Left cardiac atrium (tissue), 4 donors: ENCODE measurements around the gene FAM83B. TPM values are rescaled to one million over a fixed set of nuclear protein-coding genes. Genes with fewer than 3 reads are reported as not detected.
A peak's percentile ranks its signal among the peaks of the same experiment; 100 is the strongest.
"Not testable (repeated sequence)": the region's sequence is repeated elsewhere in the genome, so short reads cannot be mapped to it uniquely, and the experiment has no call there.

ENCODE experiments used
- ATAC-seq, 2 donors: fragments of 200-7000 bp; cut with Tn5 transposase; one replicate each; pipeline ENCODE4 v1.9.1; 2020; ENCODE audit warnings: mild to moderate bottlenecking in 2 of 2, moderate library complexity in 2 of 2
- DNase-seq: peaks from one replicate; pipeline ENCODE4 v3.0.0-alpha.2; 2020
- intact Hi-C, 2 donors: fragments of 100-400 bp; cut with DNase I; formaldehyde crosslinking; loops; one replicate each; pipeline versions ENCODE4 v1.14.1 to v1.15.1; 2022 to 2023
- long read RNA-seq: library from polyadenylated mRNA; unstranded; transcript quantifications from one replicate; pipeline ENCODE4 v2.0.0, GENCODE V29; 2021
- total RNA-seq, 2 donors: library from RNA; stranded (reverse); fragmentation: NEBNext Ultra II Directional; extraction: Animal tissue kit (Norgen Biotek cat#: 25700); gene quantifications; one replicate each; pipeline ENCODE4 v1.2.1, GENCODE V29; 2021
- donor health status: DM: no; HTN: yes; CAD: no.
- donor health status: DM: no; HTN: yes; CAD: no; lungs with severe emphysema.
- donor health status: DM: yes; HTN: yes; CAD: no.
- donor health status: Dilated cardiomyopathy.

Gene FAM83B, protein sequence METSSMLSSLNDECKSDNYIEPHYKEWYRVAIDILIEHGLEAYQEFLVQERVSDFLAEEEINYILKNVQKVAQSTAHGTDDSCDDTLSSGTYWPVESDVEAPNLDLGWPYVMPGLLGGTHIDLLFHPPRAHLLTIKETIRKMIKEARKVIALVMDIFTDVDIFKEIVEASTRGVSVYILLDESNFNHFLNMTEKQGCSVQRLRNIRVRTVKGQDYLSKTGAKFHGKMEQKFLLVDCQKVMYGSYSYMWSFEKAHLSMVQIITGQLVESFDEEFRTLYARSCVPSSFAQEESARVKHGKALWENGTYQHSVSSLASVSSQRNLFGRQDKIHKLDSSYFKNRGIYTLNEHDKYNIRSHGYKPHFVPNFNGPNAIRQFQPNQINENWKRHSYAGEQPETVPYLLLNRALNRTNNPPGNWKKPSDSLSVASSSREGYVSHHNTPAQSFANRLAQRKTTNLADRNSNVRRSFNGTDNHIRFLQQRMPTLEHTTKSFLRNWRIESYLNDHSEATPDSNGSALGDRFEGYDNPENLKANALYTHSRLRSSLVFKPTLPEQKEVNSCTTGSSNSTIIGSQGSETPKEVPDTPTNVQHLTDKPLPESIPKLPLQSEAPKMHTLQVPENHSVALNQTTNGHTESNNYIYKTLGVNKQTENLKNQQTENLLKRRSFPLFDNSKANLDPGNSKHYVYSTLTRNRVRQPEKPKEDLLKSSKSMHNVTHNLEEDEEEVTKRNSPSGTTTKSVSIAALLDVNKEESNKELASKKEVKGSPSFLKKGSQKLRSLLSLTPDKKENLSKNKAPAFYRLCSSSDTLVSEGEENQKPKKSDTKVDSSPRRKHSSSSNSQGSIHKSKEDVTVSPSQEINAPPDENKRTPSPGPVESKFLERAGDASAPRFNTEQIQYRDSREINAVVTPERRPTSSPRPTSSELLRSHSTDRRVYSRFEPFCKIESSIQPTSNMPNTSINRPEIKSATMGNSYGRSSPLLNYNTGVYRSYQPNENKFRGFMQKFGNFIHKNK
- total RNA-seq = 1 to 10 TPM; 6.4 to 7.4 TPM
- long read RNA-seq, partial matches to known transcripts = 0 of 1 reads
- long read RNA-seq, other reads (novel, unspliced or antisense) = 1 of 1 reads

DNA sequence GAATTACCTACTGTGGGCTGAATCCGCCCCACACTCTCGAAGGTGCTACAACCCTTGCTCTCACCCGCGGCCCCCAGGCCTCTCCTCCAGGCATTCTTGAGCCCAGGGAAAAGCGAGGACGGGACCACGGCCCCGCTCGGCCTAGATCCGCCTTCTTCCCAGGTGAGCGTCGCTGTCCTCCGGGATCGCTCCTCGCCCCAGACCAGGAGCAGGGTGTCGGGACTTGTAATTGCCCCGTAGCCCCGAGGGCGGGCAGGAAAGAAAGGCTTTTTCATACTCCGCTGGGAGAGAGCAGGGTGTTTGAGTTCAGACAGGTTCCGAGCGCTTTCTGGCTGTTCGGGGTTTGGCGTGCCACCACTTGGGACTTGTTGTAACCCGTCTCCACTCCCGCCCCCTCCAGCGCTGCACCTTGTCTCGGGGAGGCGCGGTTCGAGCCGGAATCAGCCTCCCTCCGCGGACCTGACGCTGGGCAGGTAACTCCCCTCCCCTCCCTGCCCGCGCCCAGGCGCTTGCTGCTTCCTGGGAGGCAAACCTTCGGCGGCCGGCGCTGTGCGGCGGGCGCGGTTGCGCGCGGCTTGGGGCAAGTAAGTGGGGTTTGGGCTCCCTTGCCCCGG lies at the start of gene FAM83B:
Gene FAM83B (plus strand): TSS at position 529 of the 614 bp plus-strand sequence. CDS start 23,476 bp downstream, outside the sequence.
- ATAC-seq = peak; percentile 62 to 72
- intact Hi-C loops = loop anchor here in 1 of 2 donors (10.0 kb wide), 1 partner anchor 132 kb away; no protein-coding TSS in a partner anchor
- peak; percentile 23 for DNase-seq

DNA sequence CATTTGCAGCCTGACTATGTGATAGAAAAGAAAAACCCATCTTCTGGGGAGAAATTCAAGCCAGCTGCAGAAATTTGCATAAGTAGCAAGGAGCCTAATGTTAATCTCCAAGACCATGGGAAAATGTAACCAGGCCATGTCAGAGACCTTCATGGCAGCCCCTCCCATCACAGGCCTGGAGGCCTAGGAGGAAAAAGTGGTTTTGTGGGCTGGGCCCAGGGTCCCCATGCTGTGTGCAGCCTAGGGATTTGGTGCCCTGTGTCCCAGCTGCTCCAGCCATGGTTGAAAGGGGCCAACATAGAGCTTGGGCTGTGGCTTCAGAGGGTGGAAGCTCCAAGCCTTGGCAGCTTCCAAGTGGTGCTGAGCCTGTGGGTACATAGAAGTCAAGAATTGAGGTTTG lies 49.7 kb upstream of the FAM83B start:
- intact Hi-C loops, ATAC-seq, DNase-seq: not testable (repeated sequence)

DNA sequence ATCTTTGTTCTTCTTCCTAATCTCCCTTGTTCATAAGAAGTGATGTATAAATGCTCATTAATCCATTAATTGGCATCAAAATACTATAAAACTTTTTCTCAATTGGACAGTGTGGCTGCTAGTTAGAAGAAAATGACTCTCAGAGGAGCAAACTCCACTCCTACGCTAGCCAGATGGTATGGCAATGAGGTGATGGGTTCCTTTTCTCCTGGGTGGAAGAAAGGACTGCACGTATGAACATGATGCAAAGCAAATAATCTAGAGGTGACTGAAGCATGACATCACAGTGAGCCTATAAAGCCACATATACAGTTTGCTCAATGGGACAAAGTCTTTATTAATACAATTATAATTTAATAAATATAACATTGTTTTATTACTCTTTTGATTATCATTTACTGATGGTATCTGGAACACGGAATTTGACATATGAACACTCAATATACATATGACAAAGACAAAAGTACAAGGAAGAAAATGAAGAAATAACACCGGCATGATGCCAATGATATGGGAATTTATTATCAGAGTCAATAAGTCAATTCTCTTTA lies 46.4 kb upstream of the FAM83B start:
- intact Hi-C loops = no loop called here
- ATAC-seq (no peak), DNase-seq (no peak)

DNA sequence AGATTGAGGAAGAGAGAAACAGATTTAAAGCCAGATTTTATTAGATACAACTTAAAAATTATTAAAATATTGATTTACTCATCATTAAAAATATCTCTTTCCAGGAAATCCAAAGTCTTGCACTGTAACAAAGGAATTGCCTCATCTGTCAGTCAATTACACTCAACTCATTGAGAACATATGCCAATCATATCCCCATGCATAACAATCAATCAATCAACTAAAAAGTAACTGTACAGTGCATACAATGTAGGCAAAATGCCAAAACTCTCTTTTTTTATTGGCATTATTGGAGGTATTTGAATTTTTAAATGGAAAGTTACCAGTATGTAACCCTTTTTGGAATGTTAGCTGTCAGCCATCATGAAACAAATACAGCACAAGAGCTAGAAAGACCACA lies 45.3 kb upstream of the FAM83B start:
- ATAC-seq (no peak), DNase-seq (no peak)
- intact Hi-C loops = no loop called here

DNA sequence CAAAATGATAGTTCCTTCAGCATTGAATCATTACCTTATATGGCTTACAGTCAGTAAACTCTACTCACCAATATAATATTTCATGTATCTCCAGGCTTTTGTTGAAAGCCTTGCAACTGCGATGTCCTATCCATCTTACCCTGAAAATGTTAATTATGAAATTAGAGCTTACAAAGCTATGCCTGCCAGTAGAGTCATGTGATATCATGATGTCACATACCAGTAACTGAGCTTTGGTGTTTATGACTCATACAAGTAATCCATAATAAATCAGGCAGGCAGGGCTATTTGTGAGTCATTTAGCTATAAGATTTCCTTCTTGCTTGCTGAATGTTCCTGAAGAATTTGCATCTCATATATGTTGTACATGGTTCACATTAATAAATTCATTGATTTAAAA lies 44.9 kb upstream of the FAM83B start:
- DNase-seq = no peak
- intact Hi-C loops = no loop called here
- no peak for ATAC-seq

DNA sequence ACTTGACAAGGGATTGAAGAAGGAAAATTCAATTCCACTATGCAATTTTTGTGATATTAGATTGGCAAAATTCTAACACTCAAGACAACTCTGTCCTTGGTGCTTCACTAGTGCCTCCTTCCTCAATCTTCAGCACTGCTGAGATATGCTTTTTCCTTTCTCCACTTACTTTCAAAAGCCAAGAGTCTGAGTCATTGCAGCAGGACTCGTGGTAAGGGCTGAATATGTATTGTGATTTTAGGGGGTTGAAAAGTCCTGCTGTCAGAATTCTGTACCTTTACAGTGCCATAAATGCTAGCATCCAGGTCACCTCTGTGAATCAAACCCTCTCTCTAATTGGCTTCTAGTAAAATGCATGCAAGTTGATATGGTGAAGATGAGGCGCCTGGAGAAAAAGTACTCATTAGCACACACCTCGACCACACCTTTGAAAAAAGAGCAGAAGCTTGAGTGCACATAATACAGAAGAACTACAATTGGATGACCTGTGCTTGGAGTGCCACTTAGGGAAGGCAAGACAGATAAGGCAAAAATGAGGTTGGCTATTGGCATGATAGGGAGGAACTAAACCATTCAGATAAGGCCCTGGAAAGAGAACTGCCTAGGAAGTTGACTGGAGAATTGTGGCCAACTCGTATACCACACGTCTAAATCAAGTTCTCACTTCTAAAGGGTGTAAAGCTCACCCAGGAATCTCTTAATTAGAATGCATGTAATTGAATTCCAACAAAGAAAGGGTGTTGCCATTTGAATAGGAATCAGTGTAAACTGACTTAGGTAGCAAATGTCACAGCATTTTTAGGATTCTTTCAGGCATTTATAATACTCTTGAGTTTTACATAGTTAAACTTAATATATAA lies 43.6 kb upstream of the FAM83B start:
- no peak for DNase-seq
- peak; percentile 59 to 76 for ATAC-seq
- intact Hi-C loops = no loop called here

DNA sequence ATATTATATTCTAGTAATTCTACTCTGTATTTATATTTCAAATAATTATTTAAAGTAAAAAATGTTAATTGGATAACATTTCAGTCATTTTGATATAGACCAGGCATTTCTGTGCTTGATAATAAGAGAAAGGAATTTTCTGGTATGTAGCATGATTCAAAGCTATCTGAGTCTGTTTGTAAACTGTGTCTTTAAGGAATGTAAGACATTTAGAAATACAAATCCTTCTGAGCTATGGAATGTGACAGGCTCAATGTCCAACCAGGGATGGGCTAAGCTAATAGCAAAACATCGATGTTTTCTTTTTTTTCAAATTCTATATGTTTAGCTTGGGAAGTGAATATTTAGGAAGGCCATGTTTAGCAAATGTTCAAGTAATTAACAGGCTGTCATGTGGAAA lies 41.5 kb upstream of the FAM83B start:
- ATAC-seq (no peak), DNase-seq (no peak)
- intact Hi-C loops = no loop called here

DNA sequence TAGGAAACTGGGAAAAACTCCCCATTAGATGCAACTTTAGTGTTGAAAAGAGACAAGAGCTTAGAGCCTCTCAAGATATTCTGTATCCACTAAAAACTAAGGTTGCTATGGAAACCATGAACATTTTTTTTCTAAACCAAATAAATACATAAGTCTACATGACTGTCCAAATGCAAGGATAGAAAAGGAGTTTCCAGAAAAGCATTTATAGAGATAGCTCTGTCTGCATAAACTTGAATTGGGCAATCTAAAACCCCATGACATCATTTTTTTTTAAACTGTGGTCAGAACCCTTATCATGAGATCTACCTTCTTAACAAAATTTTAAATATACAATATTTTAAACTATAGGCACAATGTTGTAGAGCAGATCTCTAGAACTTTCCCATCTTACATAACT lies 36.4 kb upstream of the FAM83B start:
- intact Hi-C loops = no loop called here
- no peak for DNase-seq
- ATAC-seq = no peak

DNA sequence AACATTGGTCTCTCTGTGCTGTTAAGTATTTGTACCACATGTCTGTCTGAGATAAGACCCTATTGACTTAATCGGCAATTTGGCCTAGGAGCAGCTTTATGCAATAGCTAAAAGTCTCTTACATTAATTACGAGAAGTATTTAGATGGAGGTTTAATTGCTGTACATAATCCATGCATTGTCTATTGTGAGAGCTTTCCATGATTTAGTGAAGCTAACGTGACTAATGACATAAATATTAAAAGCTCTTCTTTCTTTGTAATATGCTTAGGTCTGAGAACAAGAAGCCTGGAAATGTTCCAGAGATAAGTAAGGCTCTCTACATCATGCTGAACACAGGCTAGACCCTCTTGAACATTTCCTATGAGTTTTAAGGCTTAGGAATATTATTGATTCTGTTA lies 32.7 kb upstream of the FAM83B start:
- intact Hi-C loops = no loop called here
- DNase-seq (no peak), ATAC-seq (no peak)

DNA sequence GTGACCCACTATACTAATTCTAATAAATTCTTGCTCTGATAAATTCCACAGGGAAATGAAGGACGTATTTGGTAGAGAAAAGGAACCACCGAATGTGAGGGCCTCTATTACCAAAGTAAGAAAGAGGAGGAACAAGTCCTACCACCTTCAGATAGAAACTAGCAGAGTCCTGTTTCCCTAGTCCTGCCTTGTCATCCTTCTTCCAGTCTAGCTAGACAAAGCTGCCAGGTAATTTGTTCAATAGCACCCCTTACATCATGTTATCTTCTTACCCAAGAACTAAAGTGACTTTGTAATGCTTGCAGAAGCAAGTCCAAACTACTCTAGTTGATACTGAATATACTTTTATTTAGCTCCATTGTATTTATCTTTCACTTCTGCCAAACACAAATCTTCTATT lies 29.3 kb upstream of the FAM83B start:
- intact Hi-C loops = no loop called here
- ATAC-seq (no peak), DNase-seq (no peak)

DNA sequence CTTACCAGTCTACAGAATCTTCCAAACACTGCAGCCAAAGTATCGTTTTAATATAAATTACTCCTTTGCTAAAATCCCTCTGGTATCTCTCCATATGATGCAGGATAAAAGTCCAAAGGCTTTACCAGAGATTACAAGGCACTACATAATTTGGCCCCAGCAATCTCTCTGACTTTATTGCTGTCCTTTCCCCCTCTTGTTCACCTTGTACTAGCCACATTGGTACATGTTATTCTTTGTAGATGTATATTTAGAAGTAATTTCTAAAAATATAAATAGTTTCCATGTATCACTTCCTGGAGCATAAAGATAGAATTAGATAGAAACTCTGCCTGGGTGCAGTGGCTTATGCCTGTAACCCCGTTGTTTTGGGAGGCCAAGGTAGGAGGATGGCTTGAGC lies 28.7 kb upstream of the FAM83B start:
- DNase-seq (no peak), ATAC-seq (no peak)
- intact Hi-C loops = no loop called here

DNA sequence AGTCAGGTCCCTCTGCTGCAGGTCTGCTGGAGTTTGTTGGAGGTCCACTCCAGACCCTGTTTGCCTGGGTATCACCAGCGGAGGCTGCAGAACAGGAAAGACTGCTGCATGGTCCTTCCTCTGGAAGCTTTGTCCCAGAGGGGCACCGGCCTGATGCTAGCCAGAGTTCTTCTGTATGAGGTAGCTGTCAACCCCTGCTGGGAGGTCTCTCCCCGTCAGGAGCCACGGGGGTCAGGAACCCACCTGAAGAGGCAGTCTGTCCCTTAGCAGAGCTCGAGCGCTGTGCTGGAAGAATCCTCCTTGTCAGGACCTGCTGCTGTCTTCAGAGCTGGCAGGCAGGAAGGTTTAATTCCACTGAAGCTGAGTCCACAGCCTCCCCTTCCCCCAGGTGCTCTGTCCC lies 22.3 kb upstream of the FAM83B start:
- DNase-seq, ATAC-seq, intact Hi-C loops: not testable (repeated sequence)

DNA sequence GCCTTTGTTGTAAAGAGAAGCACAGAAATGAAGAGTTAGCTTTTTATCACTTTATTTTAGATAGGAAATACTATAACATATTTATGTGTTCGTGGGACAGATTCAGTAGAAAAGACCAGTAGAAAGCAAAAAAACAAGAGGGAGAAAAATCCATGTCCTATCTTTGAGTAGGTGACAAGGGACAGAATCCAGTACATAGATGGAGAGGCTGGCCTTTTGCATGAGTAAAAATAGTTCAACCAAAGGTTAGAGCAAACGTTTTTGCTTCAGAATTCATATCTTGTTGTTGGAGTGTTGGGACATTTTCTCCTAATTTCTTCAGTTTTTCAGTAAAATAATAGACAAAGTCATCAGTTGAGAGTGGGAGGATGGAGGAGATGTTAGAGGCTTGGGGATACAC lies 19.6 kb upstream of the FAM83B start:
- DNase-seq (no peak), ATAC-seq (peak in 1 of 2 donors; percentile 86)
- intact Hi-C loops = no loop called here

DNA sequence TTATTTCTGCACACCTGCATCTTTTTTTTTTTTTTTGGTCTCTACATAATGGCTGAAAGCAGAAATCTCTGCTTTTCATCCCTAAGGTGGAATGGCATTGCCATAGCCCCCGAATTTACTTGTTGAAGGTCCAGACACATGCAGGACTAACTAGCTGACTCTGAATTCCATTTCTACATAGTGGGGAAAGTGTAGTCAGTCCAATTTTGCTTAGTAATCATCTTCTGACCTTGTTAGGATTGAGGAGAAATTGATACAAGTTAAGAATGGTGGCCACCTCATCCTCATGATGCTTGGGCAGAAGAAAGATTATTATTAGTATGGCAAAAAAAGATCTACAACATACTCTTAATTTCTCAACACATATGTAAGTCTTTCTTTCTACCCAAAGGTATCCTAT lies 16.4 kb upstream of the FAM83B start:
- no peak for DNase-seq
- intact Hi-C loops = no loop called here
- ATAC-seq = no peak

DNA sequence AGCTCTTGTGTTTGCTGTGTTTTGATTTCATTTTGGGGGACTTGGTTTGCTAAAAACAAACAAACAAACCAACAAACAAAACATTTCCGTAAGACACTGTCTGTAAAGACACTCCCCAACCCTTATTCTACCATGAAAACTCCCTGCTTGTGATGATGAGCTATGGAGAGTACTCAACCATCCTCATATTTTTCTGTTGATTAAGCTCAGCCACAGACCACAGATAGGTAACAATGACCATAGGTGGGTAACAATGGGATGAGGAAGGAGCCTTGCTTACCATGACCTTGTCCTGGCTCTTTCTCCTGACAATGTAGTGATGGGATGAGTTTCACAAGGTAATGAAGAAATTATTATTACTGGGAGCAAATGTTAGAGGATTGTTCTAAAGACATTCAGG lies 11.4 kb upstream of the FAM83B start:
- ATAC-seq = no peak
- intact Hi-C loops = no loop called here
- no peak for DNase-seq

DNA sequence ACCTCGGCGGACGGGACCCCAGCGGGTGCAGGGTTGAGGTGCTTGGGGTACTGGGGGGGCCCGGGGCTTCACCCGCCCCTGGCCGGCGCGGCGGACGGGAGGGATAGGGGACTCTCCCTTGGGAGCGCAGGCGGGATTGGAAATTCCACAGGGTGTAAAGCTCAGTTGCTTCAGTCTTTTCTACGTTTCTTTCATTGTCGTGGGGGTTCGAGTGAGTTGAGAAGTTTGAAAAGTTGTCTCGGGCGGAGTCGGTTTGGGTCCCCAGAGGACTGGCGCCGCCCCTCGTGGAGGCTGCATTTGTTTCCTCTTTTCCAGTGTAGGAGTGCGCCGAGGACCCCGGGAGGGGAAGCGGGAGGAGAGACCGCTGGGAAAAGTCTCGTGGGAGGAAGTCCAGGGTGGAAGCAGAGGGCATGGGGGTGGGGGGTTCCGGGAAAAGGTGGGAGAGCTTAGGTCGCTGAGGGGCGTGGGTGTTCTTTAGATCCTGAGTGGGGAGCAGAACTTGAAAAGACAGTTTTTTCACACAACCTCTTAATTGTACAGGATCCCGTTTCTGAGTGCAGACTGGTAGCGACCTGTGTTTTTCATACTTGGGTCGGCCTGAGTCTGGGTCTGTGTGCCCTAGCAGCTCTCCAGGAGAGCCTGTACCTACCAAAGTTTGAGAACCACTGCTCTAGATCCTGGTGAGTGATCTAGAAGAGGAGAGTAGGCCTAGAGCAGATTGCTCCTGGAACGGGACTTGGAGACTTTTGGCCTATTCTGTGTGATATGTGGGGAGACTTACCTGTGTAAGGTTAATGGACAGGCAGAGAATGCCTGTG lies 495 bp downstream of the FAM83B start:
- peak; percentile 71 to 83 for ATAC-seq
- DNase-seq = peak; percentile 34
- intact Hi-C loops = loop anchor here in 1 of 2 donors (10.0 kb wide), 1 partner anchor 132 kb away; no protein-coding TSS in a partner anchor
